Ovary (tissue), 9 donors: Measurements from ENCODE around the gene C9orf152. TPM values are rescaled to one million over a fixed set of nuclear protein-coding genes. Genes with fewer than 3 reads are reported as not detected.

Source experiments
- DNase-seq, 5 donors: peaks; one replicate each; pipeline ENCODE4 v3.0.0-alpha.2; 2019 to 2020
- H3K27ac ChIP-seq, 2 donors: fragments of 200-600 bp; one replicate each; pipeline versions ENCODE4 v1.5.1 to v1.8.0; 2019 to 2022
- H3K27me3 ChIP-seq: fragments of 200-600 bp; one replicate; pipeline ENCODE4 v1.8.0; 2022
- H3K36me3 ChIP-seq: fragments of 200-600 bp; sonication (generic); one replicate; pipeline ENCODE4 v1.5.1; 2019
- H3K4me1 ChIP-seq: one replicate; pipeline ENCODE4 v1.8.1; 2013; ENCODE audit warnings: mild to moderate bottlenecking, moderate library complexity; ENCODE audit not compliant: insufficient read depth
- H3K4me3 ChIP-seq: fragments of 200-600 bp; sonication (generic); one replicate; pipeline ENCODE4 v1.5.1; 2017
- H3K9me3 ChIP-seq, 2 donors: fragments of 200-600 bp in 1 of 2; sonication (generic) in 1 of 2; one replicate each; pipeline versions ENCODE4 v1.5.1 to v1.8.1; 2013 to 2019; ENCODE audit warnings: mild to moderate bottlenecking in 1 of 2, moderate library complexity in 1 of 2
- CTCF ChIP-seq, 3 donors: fragments of 450-650 bp in 2 of 3; fragments of 200-600 bp in 1 of 3; IDR thresholded peaks; one replicate each; pipeline versions ENCODE4 v1.5.1 to v1.8.0; 2016 to 2022; ENCODE audit warnings: antibody characterized with exemption in 3 of 3, mild to moderate bottlenecking in 1 of 3
- EP300 ChIP-seq: sonication (generic); formaldehyde crosslinking; IDR thresholded peaks from one replicate; pipeline ENCODE4 v1.6.1; 2017; ENCODE audit warnings: antibody characterized with exemption
- POLR2A ChIP-seq: fragments of 450-650 bp; IDR thresholded peaks from one replicate; pipeline ENCODE4 v1.6.1; 2017; ENCODE audit warnings: antibody characterized with exemption, mild to moderate bottlenecking, moderate library complexity
- WGBS, 3 donors: extraction: QIAGEN DNeasy Blood & Tissue Kit in 1 of 3; methylation state at CpG; one replicate each; pipeline versions ENCODE4 v1.1.5 to v1.1.7; 2013 to 2017; 5-methylcytosine and 5-hydroxymethylcytosine counted together
- intact Hi-C, 4 donors: fragments of 100-400 bp; cut with DNase I; formaldehyde crosslinking; loops; one replicate each; pipeline versions ENCODE4 v1.11.0 to v1.15.1; 2022 to 2023
- polyA plus RNA-seq, 2 donors: library from polyadenylated mRNA; stranded (reverse); fragments of 200-250 nt in 1 of 2; fragments of 350-450 nt in 1 of 2; fragmentation: Illumina TruSeq in 1 of 2; extraction: RNeasy Lipid Tissue Mini Kit (QIAGEN cat#74804) in 1 of 2; gene quantifications; one replicate each; pipeline ENCODE4 v1.2.3, GENCODE V29; 2013 to 2014
- total RNA-seq, 7 donors: library from RNA; depleted of rRNA in 2 of 7; stranded (reverse); fragments of >200 nt in 2 of 7; fragmentation: NEBNext Ultra II Directional in 3 of 7; extraction: Animal tissue kit (Norgen Biotek cat#: 25700) in 3 of 7; gene quantifications; one replicate each; pipeline versions ENCODE4 v1.1.0 to v1.2.4, GENCODE V29; 2016 to 2023
- donor health status: DM: no; HTN: no; CAD: no; lungs with moderate emphysema.
- donor health status: DM: no; HTN: no; CAD: no.
- donor health status: Bipolar disorder and iron deficiency.
- donor health status: DM: yes; HTN: yes; CAD: no.
- donor health status: DM: no; HTN: no; CAD: no.
- donor health status: DM: yes; HTN: yes; CAD: no.

Gene C9orf152
- total and polyA plus RNA-seq, 9 donors: 0.07 to 0.34 (median 0.17) TPM; not detected in 4

GRCh38 chr9:110220809-110221208, 12.8 kb upstream of the C9orf152 start:
- Histone ChIP-seq H3K27me3 (no peaks in the 10 kb centered on the region), H3K4me1 (no peaks in the 10 kb centered on the region), H3K36me3 (no peaks in the 10 kb centered on the region), H3K9me3 (no peaks in the 10 kb centered on the region), H3K4me3 (no peak overlapping the region), H3K27ac (no peak overlapping the region)
- DNase-seq: no peak
- TF ChIP-seq POLR2A (no peak), EP300 (no peak), CTCF (IDR thresholded peaks at IDR 0.05) (no peak)
- WGBS, 3 donors: 90 to 93% (median 92%) methylated on average over 3 of the region's 3 CpGs
- intact Hi-C loops: no loop called here

- intact Hi-C loops: loop anchor here in 2 of 4 donors (5.0 to 10.0 kb wide), 3 partner anchors 35 to 315 kb away; no protein-coding TSS in a partner anchor
- Histone ChIP-seq H3K9me3 (no peaks in the 10 kb centered on the region), H3K4me1 (no peaks in the 10 kb centered on the region), H3K4me3 (no peak overlapping the region), H3K27ac (no peak overlapping the region), H3K27me3 (no peaks in the 10 kb centered on the region), H3K36me3 (no peaks in the 10 kb centered on the region)
- DNase-seq: no peak
- peak; percentile 57 to 76 (median 60) for TF ChIP-seq CTCF (IDR thresholded peaks at IDR 0.05)
- TF ChIP-seq EP300: no peak
- TF ChIP-seq POLR2A: no peak
- 17 to 20% (median 19%) methylated on average over 10 of the region's 10 CpGs for WGBS, 3 donors
These were observed 9.7 kb upstream of the C9orf152 start for GRCh38 chr9:110217656-110218099.

- intact Hi-C loops: loop anchor here in 2 of 4 donors (5.0 to 10.0 kb wide), 3 partner anchors 32 to 312 kb away; no protein-coding TSS in a partner anchor
- H3K4me1 ChIP-seq: no peaks in the 10 kb centered on the region
- DNase-seq: no peak
- TF ChIP-seq EP300: no peak
- no peak for TF ChIP-seq POLR2A
- TF ChIP-seq CTCF (IDR thresholded peaks at IDR 0.05): no peak
- H3K27ac ChIP-seq: no peak overlapping the region
- no peak overlapping the region for H3K4me3 ChIP-seq
- H3K27me3 ChIP-seq: no peaks in the 10 kb centered on the region
- H3K9me3 ChIP-seq: no peaks in the 10 kb centered on the region
- 84 to 89% (median 89%) methylated on average over 2 of the region's 2 CpGs for WGBS, 3 donors
- no peaks in the 10 kb centered on the region for H3K36me3 ChIP-seq
These were observed 6.8 kb upstream of the C9orf152 start for GRCh38 chr9:110214586-110215355.

- Histone ChIP-seq H3K36me3 (no peaks in the 10 kb centered on the region), H3K4me1 (no peaks in the 10 kb centered on the region), H3K27me3 (no peaks in the 10 kb centered on the region), H3K27ac (no peak overlapping the region), H3K9me3 (no peaks in the 10 kb centered on the region), H3K4me3 (no peak overlapping the region)
- 88 to 90% (median 89%) methylated on average over 6 of the region's 6 CpGs for whole genome bisulfite sequencing, 3 donors
- DNase-seq: no peak
- TF ChIP-seq POLR2A (no peak), EP300 (no peak), CTCF (IDR thresholded peaks at IDR 0.05) (no peak)
- intact Hi-C loops: loop anchor here in 1 of 4 donors (10.0 kb wide), 1 partner anchor 309 kb away; no protein-coding TSS in a partner anchor
These were observed 6.1 kb upstream of the C9orf152 start for GRCh38 chr9:110214090-110214489.
